Esophagus squamous epithelium (tissue), 4 donors: ENCODE data around the gene FAM53B.

Experiments
- CTCF ChIP-seq, 6 experiments: fragments of 450-650 bp in 4 of 6; fragments of 200-600 bp in 2 of 6; sonication (generic) in 2 of 6; IDR thresholded peaks; one replicate each; pipeline ENCODE4 v1.5.1; 2016 to 2019; ENCODE audit warnings: antibody characterized with exemption in 6 of 6, mild to moderate bottlenecking in 4 of 6, moderate library complexity in 4 of 6
- POLR2A ChIP-seq, 4 donors: fragments of 450-650 bp; IDR thresholded peaks; one replicate each; pipeline ENCODE4 v1.6.1; 2017; ENCODE audit warnings: antibody characterized with exemption in 4 of 4, mild to moderate bottlenecking in 4 of 4, moderate library complexity in 3 of 4

GRCh38 chr10:124676416-124677062 is 67.6 kb downstream of the FAM53B start:
- TF ChIP-seq CTCF (IDR thresholded peaks at IDR 0.05) (no peak), POLR2A (IDR thresholded peaks at IDR 0.05) (no peak)
